ENCODE data around the gene DIPK1C. TPM values are rescaled to one million over a fixed set of nuclear protein-coding genes. Genes with fewer than 3 reads are reported as not detected.

Gene DIPK1C
- total and polyA plus RNA-seq, 9 of the 15 experiments (the other 6 are each of a cell fraction or from before 2014, with no cell fraction given), result 0.04 to 0.32 (median 0.15) TPM; not detected in 2

GRCh38 chr18:74457043-74457724 is at the start of gene DIPK1C (continued):
- TF ChIP-seq GTF2F1 (IDR thresholded peaks at IDR 0.05; ENCODE audit: low read depth, low read length) (no peak), ZBTB12 (CRISPR knock-in tag; IDR thresholded peaks at IDR 0.05) (no peak), GATAD2B (IDR thresholded peaks at IDR 0.05; ENCODE audit: borderline replicate concordance) (no peak), FOSL1 (tag; conservative IDR thresholded peaks at IDR 0.05) (no peak)

- CTCF ChIA-PET (ENCODE audit: low intra/inter-chr PET ratio), result no interaction called here
- no peak for ATAC-seq
These were observed 49.5 kb upstream of the DIPK1C start for GRCh38 chr18:74506448-74507084.

More at GRCh38 chr18:74506448-74507084, 49.5 kb upstream of the DIPK1C start:
- H3K9ac ChIP-seq (ENCODE audit: insufficient read depth in 1 of 2, low read depth in 2 of 2, low read length in 2 of 2), result no peak overlapping the region
- 0 out of 2 replicates have a peak, but pooled peaks cover 4% of the 10 kb centered on the region for H4K20me1 ChIP-seq (replicated peaks; ENCODE audit: control insufficient read depth, insufficient read depth, low read length)
- no peak for FAIRE-seq
- in situ Hi-C loops (cut with MboI) (no loop called here), intact Hi-C loops (cut with micrococcal nuclease) (no loop called here)
- peaks cover 8 to 16% of the 10 kb centered on the region in 2 experiments; a peak in 4 of 5 replicates for H3K4me1 ChIP-seq (replicated peaks in 1 of 2; ENCODE audit: control insufficient read depth in 2 of 2, insufficient read depth in 2 of 2, low read length in 2 of 2)
- H3K27ac ChIP-seq (ENCODE audit: extremely low read depth, low read depth, low read length), result no peak overlapping the region
- H3K36me3 ChIP-seq (ENCODE audit: control insufficient read depth, insufficient read depth, low read length), result peaks cover 84% of the 10 kb centered on the region; the same call in 2 of the 3 replicates
- no peak overlapping the region for H2AFZ ChIP-seq (ENCODE audit: low read depth, low read length)
- H3K27me3 ChIP-seq (ENCODE audit: control insufficient read depth in 2 of 2, insufficient read depth in 2 of 2, low read length in 2 of 2), result no peaks in the 10 kb centered on the region
- 83% methylated on average over 6 of the region's 11 CpGs for WGBS (ENCODE audit: insufficient coverage, low coverage, missing lambda C conversion rate)
- no peak for DNase-seq (ENCODE audit: extremely low read depth in 1 of 4, low spot score in 3 of 4)
- no peak for TF ChIP-seq CREB3L1 (IDR thresholded peaks at IDR 0.05; ENCODE audit: borderline replicate concordance, low read depth)
- no peak for TF ChIP-seq ZNF561 (CRISPR knock-in tag; conservative IDR thresholded peaks at IDR 0.05)
- no peak for TF ChIP-seq GTF2F1 (IDR thresholded peaks at IDR 0.05; ENCODE audit: low read depth, low read length)
- TF ChIP-seq SMARCA5 (IDR thresholded peaks at IDR 0.05), result no peak
- no peak for TF ChIP-seq ZNF175 (CRISPR knock-in tag; IDR thresholded peaks at IDR 0.05; ENCODE audit: low read depth)
- TF ChIP-seq PHF8 (IDR thresholded peaks at IDR 0.05; ENCODE audit: borderline replicate concordance, low read length), result no peak
- no peak for TF ChIP-seq STAG1 (CRISPR knock-in tag; IDR thresholded peaks at IDR 0.05; ENCODE audit: borderline replicate concordance)
- no peak for TF ChIP-seq MAFF (IDR thresholded peaks at IDR 0.05; ENCODE audit: low read length)
- TF ChIP-seq PHF20 (IDR thresholded peaks at IDR 0.05; ENCODE audit: partially characterized antibody), result no peak
- TF ChIP-seq SRSF1 (IDR thresholded peaks at IDR 0.05; ENCODE audit: low read depth, low read length), result no peak
- TF ChIP-seq ZNF444 (CRISPR knock-in tag; IDR thresholded peaks at IDR 0.05), result no peak
- TF ChIP-seq ZSCAN29 (IDR thresholded peaks at IDR 0.05), result no peak
- H3K79me2 ChIP-seq (ENCODE audit: control insufficient read depth, insufficient read depth, low read length), result no peaks in the 10 kb centered on the region
- no peaks in the 10 kb centered on the region for H3K9me1 ChIP-seq (ENCODE audit: control insufficient read depth, insufficient read depth, low read length)
- no peak overlapping the region for H3K4me2 ChIP-seq (ENCODE audit: insufficient read depth, low read length)
- POLR2A ChIA-PET, result interaction anchor here (0.6 to 0.7 kb wide), 2 partner anchors 13 to 22 kb away, joined by 3 to 4 read pairs; no protein-coding TSS in a partner anchor
- no peak overlapping the region for H3K4me3 ChIP-seq
- no TSS peak for BruUV-seq (replicated peaks)
- H3K9me3 ChIP-seq (replicated peaks; ENCODE audit: control insufficient read depth, insufficient read depth, low read depth, low read length), result no peaks in the 10 kb centered on the region
